ENCODE results near the gene BSG.

BSG gene

GRCh38 chr19:540867-541637, 31.3 kb upstream of the BSG start:
- no peak for DNase-seq

- no peak for DNase-seq
Observed at GRCh38 chr19:541699-542098, 30.7 kb upstream of the BSG start.

GRCh38 chr19:542173-542866, 30.1 kb upstream of the BSG start:
- DNase-seq, result no peak

- no peak for DNase-seq
Observed at GRCh38 chr19:543910-544608, 28.3 kb upstream of the BSG start, which contains the start of gene GZMM. Gene GZMM (plus strand): TSS chr19:544053. CDS start chr19:544072, 19 bp downstream.

- no peak for DNase-seq
Observed at GRCh38 chr19:547117-547516, 25.3 kb upstream of the BSG start.

GRCh38 chr19:547836-548720, 24.3 kb upstream of the BSG start:
- DNase-seq, result no peak

- no peak for DNase-seq
Observed at GRCh38 chr19:548886-549830, 23.2 kb upstream of the BSG start.

- no peak for DNase-seq
Observed at GRCh38 chr19:554817-555216, 17.6 kb upstream of the BSG start.

- no peak for DNase-seq
Observed at GRCh38 chr19:555474-555808, 17.0 kb upstream of the BSG start.

- DNase-seq, result no peak
Observed at GRCh38 chr19:556611-557382, 15.6 kb upstream of the BSG start.

- no peak for DNase-seq
Observed at GRCh38 chr19:558770-559439, 13.5 kb upstream of the BSG start.

- DNase-seq, result no peak
Observed at GRCh38 chr19:560121-560520, 12.3 kb upstream of the BSG start.

GRCh38 chr19:566403-566802, 6.0 kb upstream of the BSG start:
- DNase-seq, result no peak

GRCh38 chr19:566844-567243, 5.6 kb upstream of the BSG start:
- no peak for DNase-seq

- no peak for DNase-seq
Observed at GRCh38 chr19:567296-567900, 5.0 kb upstream of the BSG start.

- DNase-seq, result no peak
Observed at GRCh38 chr19:570251-570686, 2.1 kb upstream of the BSG start.

- DNase-seq, result peak; percentile 70
Observed at GRCh38 chr19:570937-571565, 1.3 kb upstream of the BSG start.

- no peak for DNase-seq
Observed at GRCh38 chr19:571566-571974, 826 bp upstream of the BSG start.
